A549 treated with AZD9567 at 1 μM for 4 hours (cell line): Measurements from ENCODE around the gene TLR4. TPM values are rescaled to one million over a fixed set of nuclear protein-coding genes. Genes with fewer than 3 reads are reported as not detected.

Source experiments
- total RNA-seq: library from RNA; stranded (reverse); fragments of 200-300 nt; extraction: Qiagen RNA extraction; gene quantifications from 5 replicates; pipeline ENCODE4 v1.2.3, GENCODE V29; 2022; ENCODE audit not compliant: insufficient read depth

TLR4 gene
- total RNA-seq: 0.08 to 0.12 TPM (median 0.09 TPM) in 4 of 5 replicates, not detected in the other

DNA sequence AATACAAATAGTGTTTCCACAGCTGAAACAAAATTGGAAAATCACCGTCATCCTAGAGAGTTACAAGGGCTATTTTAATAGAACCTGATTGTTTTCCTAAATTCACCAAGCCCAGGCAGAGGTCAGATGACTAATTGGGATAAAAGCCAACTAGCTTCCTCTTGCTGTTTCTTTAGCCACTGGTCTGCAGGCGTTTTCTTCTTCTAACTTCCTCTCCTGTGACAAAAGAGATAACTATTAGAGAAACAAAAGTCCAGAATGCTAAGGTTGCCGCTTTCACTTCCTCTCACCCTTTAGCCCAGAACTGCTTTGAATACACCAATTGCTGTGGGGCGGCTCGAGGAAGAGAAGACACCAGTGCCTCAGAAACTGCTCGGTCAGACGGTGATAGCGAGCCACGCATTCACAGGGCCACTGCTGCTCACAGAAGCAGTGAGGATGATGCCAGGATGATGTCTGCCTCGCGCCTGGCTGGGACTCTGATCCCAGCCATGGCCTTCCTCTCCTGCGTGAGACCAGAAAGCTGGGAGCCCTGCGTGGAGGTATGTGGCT is at the start of gene TLR4:
TSS of gene TLR4 (plus strand) at position 380 of the 552 bp plus-strand sequence. CDS start at position 450, 70 bp downstream.

